ENCODE data around the gene FOXK1.
A peak's percentile ranks its signal among the peaks of the same experiment; 100 is the strongest.

The FOXK1 gene

GRCh38 chr7:4786015-4786414 is 103.9 kb downstream of the FOXK1 start:
- Histone ChIP-seq H3K4me3 (ENCODE audit: low read depth, low read length) (no peak overlapping the region), H3K9me3 (ENCODE audit: control insufficient read depth, insufficient read depth, low read depth, low read length) (no peaks in the 10 kb centered on the region), H3K4me1 (ENCODE audit: control insufficient read depth, insufficient read depth, low read length) (no peaks in the 10 kb centered on the region), H3K36me3 (ENCODE audit: control insufficient read depth in 2 of 2, insufficient read depth in 1 of 2, low read length in 2 of 2) (peaks cover 0 to 56% of the 10 kb centered on the region in 2 experiments; a peak in 1 of 3 replicates), H3K27ac (ENCODE audit: extremely low read depth, low read depth, low read length) (no peak overlapping the region)
- TF ChIP-seq ZNF214 (tag by site-specific recombination; IDR thresholded peaks at IDR 0.05; ENCODE audit: borderline replicate concordance) (no peak), ZBTB17 (tag by site-specific recombination; IDR thresholded peaks at IDR 0.05) (no peak), MZF1 (tag by site-specific recombination; IDR thresholded peaks at IDR 0.05; ENCODE audit: borderline replicate concordance) (no peak), PATZ1 (tag by site-specific recombination; IDR thresholded peaks at IDR 0.05) (no peak), ZNF324 (tag by site-specific recombination; IDR thresholded peaks at IDR 0.05) (no peak), ZBTB6 (tag by site-specific recombination; IDR thresholded peaks at IDR 0.05) (no peak), ZNF600 (tag by site-specific recombination; IDR thresholded peaks at IDR 0.05) (no peak), SCRT2 (tag by site-specific recombination; IDR thresholded peaks at IDR 0.05) (no peak), MYNN (tag by site-specific recombination; IDR thresholded peaks at IDR 0.05; ENCODE audit: borderline replicate concordance) (no peak), ZBTB1 (tag by site-specific recombination; IDR thresholded peaks at IDR 0.05) (no peak), ZNF155 (tag by site-specific recombination; IDR thresholded peaks at IDR 0.05) (no peak), PBX3 (CRISPR knock-in tag; IDR thresholded peaks at IDR 0.05) (no peak), ZNF513 (tag by site-specific recombination; IDR thresholded peaks at IDR 0.05) (no peak)
- POLR2A ChIA-PET: no interaction called here
- CTCF ChIA-PET: interaction anchor here (1.1 kb wide), 1 partner anchor 11 kb away, joined by 6 read pairs; the partner anchor contains the start of gene AP5Z1

GRCh38 chr7:4787541-4787940 is 105.4 kb downstream of the FOXK1 start:
- H3K9me3 ChIP-seq (ENCODE audit: control insufficient read depth, insufficient read depth, low read depth, low read length): no peaks in the 10 kb centered on the region
- ChIA-PET CTCF (no interaction called here), POLR2A (no interaction called here)

More at GRCh38 chr7:4787541-4787940, 105.4 kb downstream of the FOXK1 start:
- no peak overlapping the region for H3K4me3 ChIP-seq (ENCODE audit: low read depth, low read length)
- H3K27ac ChIP-seq (ENCODE audit: extremely low read depth, low read depth, low read length): no peak overlapping the region
- H3K4me1 ChIP-seq (ENCODE audit: control insufficient read depth, insufficient read depth, low read length): no peaks in the 10 kb centered on the region
- TF ChIP-seq ZNF830 (tag by site-specific recombination; IDR thresholded peaks at IDR 0.05; ENCODE audit: low read depth) (no peak), ZNF521 (tag by site-specific recombination; IDR thresholded peaks at IDR 0.05) (no peak), ZNF311 (tag by site-specific recombination; IDR thresholded peaks at IDR 0.05; ENCODE audit: borderline replicate concordance) (no peak), SCRT2 (tag by site-specific recombination; IDR thresholded peaks at IDR 0.05) (no peak), CTCF (tag by site-specific recombination; IDR thresholded peaks at IDR 0.05) (no peak), ZNF248 (tag by site-specific recombination; IDR thresholded peaks at IDR 0.05) (no peak), ZNF341 (tag by site-specific recombination; IDR thresholded peaks at IDR 0.05; ENCODE audit: low read depth) (0 out of 2 replicates have a peak, but pooled peaks have one; percentile 18)
- H3K36me3 ChIP-seq (ENCODE audit: control insufficient read depth in 2 of 2, insufficient read depth in 1 of 2, low read length in 2 of 2): peaks cover 0 to 54% of the 10 kb centered on the region in 2 experiments; a peak in 1 of 3 replicates
